Subcutaneous preadipocyte (primary cell): ENCODE results near the gene DMRT2. TPM values are rescaled to one million over a fixed set of nuclear protein-coding genes. Genes with fewer than 3 reads are reported as not detected.

Experiments
- small RNA-seq: library from RNA; depleted of rRNA; stranded (forward); fragments of <200 nt; gene quantifications from one replicate; pipeline ENCODE3, GENCODE V24; 2012
- total RNA-seq: library from RNA; depleted of rRNA; stranded (reverse); fragments of >200 nt; gene quantifications from 2 replicates; pipeline ENCODE4 v1.2.3, GENCODE V29; 2012

DMRT2 gene
- total RNA-seq, result 1.1 and 1.6 TPM in 2 replicates

DNA sequence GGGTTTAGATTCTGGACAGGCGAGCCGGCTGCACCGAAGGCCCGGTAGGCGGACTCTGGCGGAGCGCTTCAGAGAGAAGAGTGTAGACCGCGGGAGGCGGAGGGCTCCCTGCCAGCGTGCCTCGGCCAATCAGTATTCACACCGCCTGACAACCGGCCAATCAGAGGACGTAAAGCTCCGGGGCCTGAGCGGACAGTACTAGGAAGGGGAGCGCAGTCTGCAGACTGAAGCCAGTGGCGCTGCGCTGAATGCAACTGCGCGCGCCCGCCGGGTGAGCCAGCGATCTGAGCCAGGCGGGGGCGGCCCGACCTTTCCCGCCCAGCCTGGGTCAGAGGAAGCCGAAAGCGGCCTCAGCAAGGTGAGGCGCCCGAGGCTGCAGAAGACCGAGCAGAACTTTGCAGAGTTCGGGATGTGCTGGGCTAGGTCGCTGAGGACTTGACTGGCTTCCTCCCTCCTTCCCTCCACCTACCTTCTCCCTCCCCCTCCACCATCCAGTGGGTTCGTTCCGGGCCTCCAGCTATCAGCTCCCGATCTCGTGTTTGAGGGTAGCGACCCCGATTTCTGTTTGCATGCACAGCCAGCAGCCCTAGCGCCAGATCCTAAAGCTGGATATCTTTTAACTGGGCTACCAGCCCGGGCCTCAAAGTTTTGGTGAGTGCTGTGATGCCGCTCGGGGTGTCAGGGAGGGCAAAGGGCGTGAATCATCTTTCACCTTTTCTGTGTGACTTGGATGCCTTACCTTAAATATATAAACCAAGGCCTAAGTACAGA lies at the start of gene DMRT2:
TSS of gene DMRT2 (plus strand) at position 233 of the 771 bp plus-strand sequence. CDS start 1,257 bp downstream, outside the sequence.

Small RNAs within 50 kb of the gene (small RNA-seq; reads per million reads assigned to genes)
- gene RNU6-1073P, result not detected

Other genes starting within 250 kb of the DMRT2 start
- not detected in 2 replicates for gene DMRT1, start 208.7 kb upstream of the DMRT2 start, total RNA-seq
- gene DMRT3, start 73.7 kb upstream of the DMRT2 start, total RNA-seq, result not detected in 2 replicates